Measurements from ENCODE around the gene B3GAT1.

DNA sequence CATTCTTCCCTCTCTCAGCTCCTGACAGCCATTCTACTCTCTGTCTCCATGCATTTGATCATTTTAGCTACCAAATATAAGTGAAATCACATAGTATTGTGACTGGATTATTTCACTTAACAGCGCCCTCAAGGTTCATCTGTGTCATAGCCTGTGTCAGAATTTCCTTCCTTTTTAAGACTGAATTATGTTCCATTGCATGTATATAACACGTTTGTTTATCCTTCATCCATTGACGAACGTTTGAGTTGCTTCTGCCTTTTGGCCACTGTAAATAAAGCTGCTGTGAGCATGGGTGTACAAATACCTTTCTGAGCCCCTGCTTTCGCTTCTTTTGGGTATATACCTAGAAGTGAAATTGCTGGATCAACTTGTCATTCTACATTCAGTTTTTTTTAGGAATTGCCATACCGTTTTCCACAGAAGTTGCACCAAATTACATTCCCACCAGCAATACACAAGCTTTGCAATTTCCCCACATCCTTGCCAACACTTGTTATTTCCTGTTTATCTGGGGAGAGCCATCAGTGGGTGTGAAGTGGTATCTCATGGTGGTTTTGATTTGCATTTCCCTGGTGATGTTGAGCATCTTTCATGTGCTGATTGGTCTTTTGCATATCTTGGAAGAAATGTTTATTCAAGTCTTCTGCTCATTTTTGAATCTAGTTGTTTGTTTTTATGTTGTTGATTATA, 62.8 kb downstream of the B3GAT1 start:
- TF ChIP-seq, protein P1, sequence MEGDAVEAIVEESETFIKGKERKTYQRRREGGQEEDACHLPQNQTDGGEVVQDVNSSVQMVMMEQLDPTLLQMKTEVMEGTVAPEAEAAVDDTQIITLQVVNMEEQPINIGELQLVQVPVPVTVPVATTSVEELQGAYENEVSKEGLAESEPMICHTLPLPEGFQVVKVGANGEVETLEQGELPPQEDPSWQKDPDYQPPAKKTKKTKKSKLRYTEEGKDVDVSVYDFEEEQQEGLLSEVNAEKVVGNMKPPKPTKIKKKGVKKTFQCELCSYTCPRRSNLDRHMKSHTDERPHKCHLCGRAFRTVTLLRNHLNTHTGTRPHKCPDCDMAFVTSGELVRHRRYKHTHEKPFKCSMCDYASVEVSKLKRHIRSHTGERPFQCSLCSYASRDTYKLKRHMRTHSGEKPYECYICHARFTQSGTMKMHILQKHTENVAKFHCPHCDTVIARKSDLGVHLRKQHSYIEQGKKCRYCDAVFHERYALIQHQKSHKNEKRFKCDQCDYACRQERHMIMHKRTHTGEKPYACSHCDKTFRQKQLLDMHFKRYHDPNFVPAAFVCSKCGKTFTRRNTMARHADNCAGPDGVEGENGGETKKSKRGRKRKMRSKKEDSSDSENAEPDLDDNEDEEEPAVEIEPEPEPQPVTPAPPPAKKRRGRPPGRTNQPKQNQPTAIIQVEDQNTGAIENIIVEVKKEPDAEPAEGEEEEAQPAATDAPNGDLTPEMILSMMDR (IDR thresholded peaks at IDR 0.05; ENCODE audit: poor library complexity, severe bottlenecking), result no peak
- TF ChIP-seq EP300 (conservative IDR thresholded peaks at IDR 0.05; ENCODE audit: poor library complexity, severe bottlenecking) (no peak), POLR2AphosphoS5 (IDR thresholded peaks at IDR 0.05) (no peak), SMC3 (conservative IDR thresholded peaks at IDR 0.05; ENCODE audit: poor library complexity) (no peak), TAF1 (IDR thresholded peaks at IDR 0.05; ENCODE audit: low read depth) (no peak), RAD21 (conservative IDR thresholded peaks at IDR 0.05) (no peak), EZH2 (IDR thresholded peaks at IDR 0.05; ENCODE audit: borderline replicate concordance, insufficient read depth, low read length, poor library complexity, severe bottlenecking) (no peak)
- TF ChIP-seq, protein P2, sequence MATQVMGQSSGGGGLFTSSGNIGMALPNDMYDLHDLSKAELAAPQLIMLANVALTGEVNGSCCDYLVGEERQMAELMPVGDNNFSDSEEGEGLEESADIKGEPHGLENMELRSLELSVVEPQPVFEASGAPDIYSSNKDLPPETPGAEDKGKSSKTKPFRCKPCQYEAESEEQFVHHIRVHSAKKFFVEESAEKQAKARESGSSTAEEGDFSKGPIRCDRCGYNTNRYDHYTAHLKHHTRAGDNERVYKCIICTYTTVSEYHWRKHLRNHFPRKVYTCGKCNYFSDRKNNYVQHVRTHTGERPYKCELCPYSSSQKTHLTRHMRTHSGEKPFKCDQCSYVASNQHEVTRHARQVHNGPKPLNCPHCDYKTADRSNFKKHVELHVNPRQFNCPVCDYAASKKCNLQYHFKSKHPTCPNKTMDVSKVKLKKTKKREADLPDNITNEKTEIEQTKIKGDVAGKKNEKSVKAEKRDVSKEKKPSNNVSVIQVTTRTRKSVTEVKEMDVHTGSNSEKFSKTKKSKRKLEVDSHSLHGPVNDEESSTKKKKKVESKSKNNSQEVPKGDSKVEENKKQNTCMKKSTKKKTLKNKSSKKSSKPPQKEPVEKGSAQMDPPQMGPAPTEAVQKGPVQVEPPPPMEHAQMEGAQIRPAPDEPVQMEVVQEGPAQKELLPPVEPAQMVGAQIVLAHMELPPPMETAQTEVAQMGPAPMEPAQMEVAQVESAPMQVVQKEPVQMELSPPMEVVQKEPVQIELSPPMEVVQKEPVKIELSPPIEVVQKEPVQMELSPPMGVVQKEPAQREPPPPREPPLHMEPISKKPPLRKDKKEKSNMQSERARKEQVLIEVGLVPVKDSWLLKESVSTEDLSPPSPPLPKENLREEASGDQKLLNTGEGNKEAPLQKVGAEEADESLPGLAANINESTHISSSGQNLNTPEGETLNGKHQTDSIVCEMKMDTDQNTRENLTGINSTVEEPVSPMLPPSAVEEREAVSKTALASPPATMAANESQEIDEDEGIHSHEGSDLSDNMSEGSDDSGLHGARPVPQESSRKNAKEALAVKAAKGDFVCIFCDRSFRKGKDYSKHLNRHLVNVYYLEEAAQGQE (IDR thresholded peaks at IDR 0.05; ENCODE audit: borderline replicate concordance), result no peak
